H1 (cell line): Measurements from ENCODE around the gene NHLH2. TPM values are rescaled to one million over a fixed set of nuclear protein-coding genes. Genes with fewer than 3 reads are reported as not detected.

ENCODE experiments used
- CTCF ChIA-PET: fragments of 300-600 bp; sonication (Branson Sonifier 250); formaldehyde crosslinking; loops from one replicate; lab custom pipeline; 2021; ENCODE audit not compliant: partially characterized antibody; lab: Charles Lee
- POLR2A ChIA-PET: fragments of 300-600 bp; sonication (Branson Sonifier 250); formaldehyde crosslinking; loops from one replicate; lab custom pipeline; 2021; ENCODE audit warnings: inconsistent platforms; ENCODE audit not compliant: partially characterized antibody; lab: Charles Lee
- DNase-seq, 2 experiments: peaks; one replicate each; pipeline versions ENCODE4 v3.0.0 to v3.0.0-alpha.2; 2010 to 2022; ENCODE audit warnings: low spot score in 2 of 2, low read depth in 1 of 2, mixed read lengths in 1 of 2
- FAIRE-seq: peaks from 2 replicates; lab custom pipeline; 2011; peaks lifted over from hg19 to GRCh38; lab: Jason Lieb, UNC
- H2AFZ ChIP-seq: 2 replicates; pipeline ENCODE4 v1.8.1; 2012; ENCODE audit warnings: low read length, inconsistent platforms
- H2AK5ac ChIP-seq: 2 replicates; pipeline ENCODE4 v1.6.1; 2013; ENCODE audit warnings: low read depth, low read length
- H2BK120ac ChIP-seq: replicated peaks from 2 replicates; pipeline ENCODE3; 2013; ENCODE audit warnings: low read depth, low read length, inconsistent platforms
- H2BK12ac ChIP-seq: 2 replicates; pipeline ENCODE4 v1.6.1; 2013; ENCODE audit warnings: low read depth, low read length
- H2BK15ac ChIP-seq: 2 replicates; pipeline ENCODE4 v1.6.1; 2013; ENCODE audit warnings: low read length
- H2BK20ac ChIP-seq: 2 replicates; pipeline ENCODE4 v1.6.1; 2013; ENCODE audit warnings: low read length
- H2BK5ac ChIP-seq: 2 replicates; pipeline ENCODE4 v1.6.1; 2013; ENCODE audit warnings: low read depth, low read length
- H3K14ac ChIP-seq: 2 replicates; pipeline ENCODE4 v1.6.1; 2013; ENCODE audit warnings: inconsistent platforms; ENCODE audit not compliant: insufficient read length
- H3K18ac ChIP-seq: 2 replicates; pipeline ENCODE4 v1.6.1; 2013; ENCODE audit warnings: low read length; ENCODE audit errors: extremely low read depth
- H3K23ac ChIP-seq: 2 replicates; pipeline ENCODE4 v1.6.1; 2013; ENCODE audit warnings: inconsistent platforms; ENCODE audit not compliant: insufficient read length
- H3K23me2 ChIP-seq: 2 replicates; pipeline ENCODE4 v1.6.1; 2013; ENCODE audit warnings: low read depth, low read length
- H3K27ac ChIP-seq: 2 replicates; pipeline ENCODE4 v1.6.1; 2011; ENCODE audit warnings: low read depth, low read length, inconsistent platforms
- H3K27me3 ChIP-seq, 4 experiments: replicated peaks in 1 of 4; 1 replicate in 1 of 4; 2 replicates in 3 of 4; pipeline versions ENCODE4 v1.6.1 to v1.8.1; 2011 to 2013; ENCODE audit warnings: low read length in 3 of 4, mild to moderate bottlenecking in 3 of 4, inconsistent platforms in 2 of 4, mixed read lengths in 2 of 4, moderate library complexity in 1 of 4; ENCODE audit not compliant: control insufficient read depth in 3 of 4, insufficient read depth in 3 of 4; ENCODE audit errors: extremely low read depth in 1 of 4
- H3K36me3 ChIP-seq, 4 experiments: 2 replicates each; pipeline versions ENCODE4 v1.6.1 to v1.8.1; 2011 to 2013; ENCODE audit warnings: mild to moderate bottlenecking in 4 of 4, low read length in 3 of 4, moderate library complexity in 2 of 4, control low read depth in 1 of 4, inconsistent platforms in 1 of 4; ENCODE audit not compliant: insufficient read depth in 4 of 4, control insufficient read depth in 2 of 4
- H3K4ac ChIP-seq: replicated peaks from 2 replicates; pipeline ENCODE3; 2013; ENCODE audit warnings: low read length, low read depth, mixed read lengths, inconsistent platforms; ENCODE audit not compliant: insufficient read length
- H3K4me1 ChIP-seq, 4 experiments: replicated peaks in 1 of 4; 1 replicate in 1 of 4; 2 replicates in 3 of 4; pipeline versions ENCODE4 v1.6.1 to v1.8.1; 2011 to 2013; ENCODE audit warnings: low read length in 3 of 4, inconsistent platforms in 2 of 4, mixed read lengths in 1 of 4; ENCODE audit not compliant: insufficient read depth in 4 of 4, control insufficient read depth in 3 of 4
- H3K4me2 ChIP-seq, 2 experiments: 2 replicates each; pipeline versions ENCODE4 v1.6.1 to v1.8.1; 2011 to 2013; ENCODE audit warnings: low read depth in 2 of 2, low read length in 2 of 2, control low read depth in 1 of 2, inconsistent platforms in 1 of 2, mild to moderate bottlenecking in 1 of 2; ENCODE audit not compliant: insufficient read depth in 1 of 2
- H3K4me3 ChIP-seq, 4 experiments: fragments of 200-600, 300-600 bp in 1 of 4; sonication (generic), shearing (Covaris generic), sonication (Bioruptor Twin) in 1 of 4; 2 replicates each; pipeline versions ENCODE4 v1.5.1 to v1.8.1; 2011 to 2016; ENCODE audit warnings: low read length in 4 of 4, low read depth in 3 of 4, control low read depth in 2 of 4, inconsistent platforms in 2 of 4, mild to moderate bottlenecking in 2 of 4, mixed read lengths in 1 of 4, moderate library complexity in 1 of 4; ENCODE audit not compliant: insufficient read depth in 2 of 4; ENCODE audit errors: extremely low read depth in 1 of 4
- H3K56ac ChIP-seq: replicated peaks from 2 replicates; pipeline ENCODE3; 2013; ENCODE audit warnings: low read depth, mild to moderate bottlenecking, mixed read lengths, low read length, inconsistent platforms; ENCODE audit not compliant: insufficient read length
- H3K79me1 ChIP-seq: 2 replicates; pipeline ENCODE4 v1.6.1; 2013; ENCODE audit warnings: low read depth, low read length, control low read depth
- H3K79me2 ChIP-seq, 2 experiments: 2 replicates each; pipeline versions ENCODE4 v1.6.1 to v1.8.1; 2012 to 2013; ENCODE audit warnings: low read length in 2 of 2, mild to moderate bottlenecking in 2 of 2, inconsistent platforms in 1 of 2; ENCODE audit not compliant: insufficient read depth in 2 of 2, control insufficient read depth in 1 of 2
- H3K9ac ChIP-seq, 4 experiments: replicated peaks in 1 of 4; 1 replicate in 1 of 4; 2 replicates in 3 of 4; pipeline versions ENCODE4 v1.6.1 to v1.8.1; 2011 to 2013; ENCODE audit warnings: low read depth in 3 of 4, low read length in 3 of 4, control low read depth in 2 of 4, mild to moderate bottlenecking in 2 of 4, moderate library complexity in 2 of 4, inconsistent platforms in 1 of 4; ENCODE audit errors: extremely low read depth in 1 of 4
- H3K9me3 ChIP-seq, 2 experiments: 2 replicates each; pipeline versions ENCODE4 v1.6.1 to v1.8.1; 2012 to 2013; ENCODE audit warnings: mild to moderate bottlenecking in 2 of 2, moderate library complexity in 2 of 2, control low read depth in 1 of 2, inconsistent platforms in 1 of 2, low read depth in 1 of 2, low read length in 1 of 2, mixed read lengths in 1 of 2; ENCODE audit not compliant: insufficient read depth in 2 of 2
- H4K20me1 ChIP-seq, 2 experiments: replicated peaks in 1 of 2; 2 replicates each; pipeline versions ENCODE3 to v1.8.1; 2011 to 2013; ENCODE audit warnings: inconsistent platforms in 2 of 2, low read length in 2 of 2, mild to moderate bottlenecking in 1 of 2; ENCODE audit not compliant: insufficient read depth in 2 of 2, control insufficient read depth in 1 of 2
- H4K5ac ChIP-seq: 2 replicates; pipeline ENCODE4 v1.6.1; 2013; ENCODE audit warnings: low read length, low read depth, mixed read lengths, inconsistent platforms; ENCODE audit not compliant: insufficient read length
- H4K8ac ChIP-seq: 2 replicates; pipeline ENCODE4 v1.8.0; 2013; ENCODE audit warnings: mild to moderate bottlenecking, moderate library complexity, low read length, inconsistent platforms; ENCODE audit not compliant: insufficient read depth; ENCODE audit errors: extremely low read depth
- H4K91ac ChIP-seq: replicated peaks from 2 replicates; pipeline ENCODE3; 2013; ENCODE audit warnings: low read length, mixed read lengths, inconsistent platforms; ENCODE audit not compliant: insufficient read length
- HDAC2 ChIP-seq, 2 experiments: fragments of 300-600 bp in 1 of 2; sonication (generic) in 1 of 2; IDR thresholded peaks; 2 replicates each; pipeline ENCODE4 v1.6.1; 2011 to 2012; ENCODE audit warnings: low read depth in 2 of 2, low read length in 2 of 2, mild to moderate bottlenecking in 2 of 2, moderate library complexity in 2 of 2, borderline replicate concordance in 1 of 2, inconsistent platforms in 1 of 2
- SP2 ChIP-seq: IDR thresholded peaks from 2 replicates; pipeline ENCODE4 v1.6.1; 2012; ENCODE audit warnings: mild to moderate bottlenecking, low read length, inconsistent platforms
- SP4 ChIP-seq: IDR thresholded peaks from 2 replicates; pipeline ENCODE4 v1.6.1; 2012; ENCODE audit warnings: low read length, inconsistent platforms
- SUZ12 ChIP-seq: fragments of 200-600 bp; sonication (generic); IDR thresholded peaks from 2 replicates; pipeline ENCODE4 v1.6.1; 2012; ENCODE audit warnings: mild to moderate bottlenecking, inconsistent platforms, low read length, moderate library complexity, mixed read lengths
- WGBS, 2 experiments: shearing (Covaris generic) in 1 of 2; methylation state at CpG; one replicate each; pipeline versions ENCODE4 v1.1.6 to v1.1.7; 2013 to 2015; ENCODE audit warnings: low lambda C conversion rate in 2 of 2, mixed read lengths in 2 of 2, inconsistent platforms in 1 of 2, low coverage in 1 of 2, missing lambda C conversion rate in 1 of 2; ENCODE audit not compliant: insufficient replicate concordance in 2 of 2, insufficient coverage in 1 of 2, insufficient read length in 1 of 2; ENCODE audit errors: extremely low coverage in 1 of 2, missing lambda C conversion rate in 1 of 2; 5-methylcytosine and 5-hydroxymethylcytosine counted together
- polyA plus RNA-seq, 7 experiments: library from polyadenylated mRNA; depleted of rRNA in 3 of 7; stranded (reverse) in 5 of 7; unstranded in 2 of 7; fragments of >200 nt in 5 of 7; fragments of 200-250 nt in 2 of 7; gene quantifications; 1 replicate in 5 of 7; 2 replicates in 1 of 7; 4 replicates in 1 of 7; pipeline versions ENCODE4 v1.2.1 to v1.2.3, GENCODE V29; 2011 to 2013; ENCODE audit warnings: missing spikeins in 2 of 7, mixed read lengths in 2 of 7
- total RNA-seq: library from RNA; stranded (reverse); fragmentation: NEBNext Ultra II Directional; extraction: Animal tissue kit (Norgen Biotek cat#: 25700); gene quantifications from 2 replicates; pipeline ENCODE4 v1.2.1, GENCODE V29; 2021
- TF ChIP-seq, protein P1 (sequence below): IDR thresholded peaks from 2 replicates; pipeline ENCODE4 v1.6.1; 2012; ENCODE audit warnings: inconsistent platforms

Gene NHLH2
- total and polyA plus RNA-seq, 2 of the 8 experiments (the other 6 are each of a cell fraction or from before 2014, with no cell fraction given), result 0.92 to 1.1 TPM

DNA sequence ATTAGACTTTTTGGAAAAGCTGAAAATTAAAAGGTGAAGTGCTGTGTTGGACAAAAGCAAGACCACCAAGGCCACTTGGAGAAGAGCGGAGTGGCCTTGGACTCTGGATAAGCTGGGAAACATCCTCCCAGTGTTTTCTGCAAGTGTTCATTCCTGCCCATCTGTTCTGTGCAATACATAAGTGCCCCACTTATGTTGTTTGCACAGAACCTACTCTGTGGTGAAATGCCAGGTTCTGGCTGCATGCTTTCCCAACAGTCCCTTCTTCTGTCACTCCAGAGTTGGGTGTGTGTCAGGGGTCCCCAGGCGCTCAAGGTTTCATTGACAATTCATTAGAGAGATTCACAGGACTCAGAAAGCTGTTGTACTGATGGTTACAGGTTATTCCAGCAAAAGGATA is 30.3 kb downstream of the NHLH2 start:
- Histone ChIP-seq H3K79me2 (no peaks in the 10 kb centered on the region), H2AFZ (no peak overlapping the region), H3K14ac (no peak overlapping the region), H2AK5ac (no peak overlapping the region), H3K36me3 (no peaks in the 10 kb centered on the region), H2BK12ac (no peak overlapping the region), H3K79me1 (no peaks in the 10 kb centered on the region), H3K4me2 (no peak overlapping the region), H3K27ac (no peak overlapping the region), H2BK5ac (no peak overlapping the region; the same call in 1 of the 2 replicates), H3K9ac (no peak overlapping the region), H3K23ac (no peak overlapping the region), H3K23me2 (no peaks in the 10 kb centered on the region), H4K20me1 (no peaks in the 10 kb centered on the region), H4K8ac (no peak overlapping the region), H3K4ac (no peak overlapping the region), H3K27me3 (no peaks in the 10 kb centered on the region), H2BK120ac (no peak overlapping the region), H2BK20ac (no peak overlapping the region), H3K18ac (no peak overlapping the region), H2BK15ac (no peak overlapping the region), H3K9me3 (no peaks in the 10 kb centered on the region; a peak in 1 of 4 replicates), H3K4me1 (peaks cover 0 to 4% (median under 1%) of the 10 kb centered on the region in 4 experiments; a peak in 1 of 7 replicates), H4K5ac (no peak overlapping the region), H3K4me3 (no peak overlapping the region), H3K56ac (no peak overlapping the region), H4K91ac (no peak overlapping the region)
- POLR2A ChIA-PET, result interaction anchor here (1.2 kb wide), 1 partner anchor 29 kb away, joined by 3 read pairs; no protein-coding TSS in a partner anchor
- no peak for DNase-seq
- FAIRE-seq, result no peak
- 93% methylated on average over 2 of the region's 2 CpGs; no CpG with 5 or more reads in 1 of the 2 experiments for WGBS, 2 experiments
- TF ChIP-seq, protein P1, sequence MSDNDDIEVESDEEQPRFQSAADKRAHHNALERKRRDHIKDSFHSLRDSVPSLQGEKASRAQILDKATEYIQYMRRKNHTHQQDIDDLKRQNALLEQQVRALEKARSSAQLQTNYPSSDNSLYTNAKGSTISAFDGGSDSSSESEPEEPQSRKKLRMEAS, result no peak
- no peak for TF ChIP-seq SP4
- TF ChIP-seq SP2, result no peak
- TF ChIP-seq HDAC2 (IDR thresholded peaks at IDR 0.05; ENCODE audit: borderline replicate concordance in 1 of 2, low read depth in 2 of 2, low read length in 2 of 2), result no peak
- TF ChIP-seq SUZ12, result no peak
- CTCF ChIA-PET, result interaction anchor here (1.1 to 4.0 kb wide), 7 partner anchors 17 to 211 kb away, joined by 3 to 27 read pairs (median 4); no protein-coding TSS in a partner anchor
